IMR-90 (cell line): ENCODE results near the gene CXCL3. TPM values are rescaled to one million over a fixed set of nuclear protein-coding genes. Genes with fewer than 3 reads are reported as not detected.
A peak's percentile ranks its signal among the peaks of the same experiment; 100 is the strongest.

Experiments
- ATAC-seq: fragments of 200-7000 bp; cut with Tn5 transposase; 2 replicates; pipeline ENCODE4 v1.9.1; 2020; ENCODE audit warnings: low read depth, mild to moderate bottlenecking, moderate library complexity
- BruUV-seq: library from RNA; stranded (reverse); fragments of 400-500 nt; replicated peaks from 2 replicates; lab custom pipeline; 2021; lab: Mats Ljungman, UMichigan
- CTCF ChIA-PET: fragments of 300-600 bp; formaldehyde crosslinking; extraction: SDS; loops from one replicate; lab custom pipeline; 2021; ENCODE audit warnings: antibody characterized with exemption; lab: Yijun Ruan, JAX
- POLR2A ChIA-PET: fragments of 300-600 bp; sonication (Branson Sonifier 250); formaldehyde crosslinking; loops from one replicate; lab custom pipeline; 2022; ENCODE audit warnings: antibody characterized with exemption; ENCODE audit not compliant: unreplicated experiment; lab: Charles Lee
- DNase-seq: peaks from one replicate; pipeline ENCODE4 v3.0.0; 2013
- H2AFZ ChIP-seq: replicated peaks from 2 replicates; pipeline ENCODE3; 2013; ENCODE audit warnings: low read length, mild to moderate bottlenecking; ENCODE audit not compliant: poor library complexity
- H2AK5ac ChIP-seq: 2 replicates; pipeline ENCODE4 v1.6.1; 2013; ENCODE audit warnings: low read depth, low read length, inconsistent platforms
- H2AK9ac ChIP-seq: replicated peaks from 2 replicates; pipeline ENCODE3; 2013; ENCODE audit warnings: mild to moderate bottlenecking, low read depth, low read length, moderate library complexity; ENCODE audit not compliant: poor library complexity
- H2BK120ac ChIP-seq: 2 replicates; pipeline ENCODE4 v1.6.1; 2013; ENCODE audit warnings: low read depth, low read length, inconsistent platforms
- H2BK15ac ChIP-seq: 3 replicates; pipeline ENCODE4 v1.6.1; 2013; ENCODE audit warnings: low read depth, low read length, inconsistent platforms
- H2BK20ac ChIP-seq: 2 replicates; pipeline ENCODE4 v1.6.1; 2013; ENCODE audit warnings: low read depth, mild to moderate bottlenecking, inconsistent platforms, low read length, moderate library complexity
- H2BK5ac ChIP-seq: 2 replicates; pipeline ENCODE4 v1.6.1; 2013; ENCODE audit warnings: mild to moderate bottlenecking, low read depth, low read length, inconsistent platforms; ENCODE audit not compliant: poor library complexity, severe bottlenecking
- H3K14ac ChIP-seq: replicated peaks from 2 replicates; pipeline ENCODE4 v1.6.1; 2013; ENCODE audit warnings: low read depth, low read length, inconsistent platforms
- H3K18ac ChIP-seq: 2 replicates; pipeline ENCODE4 v1.6.1; 2013; ENCODE audit warnings: low read depth, low read length, control low read depth
- H3K23ac ChIP-seq: 2 replicates; pipeline ENCODE4 v1.6.1; 2013; ENCODE audit warnings: low read depth, low read length, inconsistent platforms
- H3K27ac ChIP-seq: 2 replicates; pipeline ENCODE4 v1.5.1; 2013; ENCODE audit warnings: mild to moderate bottlenecking, control low read depth, low read length; ENCODE audit not compliant: insufficient read depth
- H3K27me3 ChIP-seq: 2 replicates; pipeline ENCODE4 v1.6.1; 2013; ENCODE audit warnings: low read length; ENCODE audit not compliant: control insufficient read depth, insufficient read depth
- H3K36me3 ChIP-seq: 2 replicates; pipeline ENCODE4 v1.6.1; 2013; ENCODE audit warnings: low read length, mixed read lengths; ENCODE audit not compliant: control insufficient read depth, insufficient read depth
- H3K4ac ChIP-seq: 2 replicates; pipeline ENCODE4 v1.6.1; 2013; ENCODE audit warnings: low read depth, low read length, inconsistent platforms
- H3K4me1 ChIP-seq: 2 replicates; pipeline ENCODE4 v1.6.1; 2013; ENCODE audit warnings: low read length, mixed read lengths; ENCODE audit not compliant: control insufficient read depth, insufficient read depth
- H3K4me2 ChIP-seq: 2 replicates; pipeline ENCODE4 v1.6.1; 2013; ENCODE audit warnings: low read depth, mild to moderate bottlenecking, control low read depth, low read length, moderate library complexity
- H3K4me3 ChIP-seq: 2 replicates; pipeline ENCODE4 v1.5.1; 2013; ENCODE audit warnings: low read depth, mild to moderate bottlenecking, control low read depth, low read length, moderate library complexity; ENCODE audit not compliant: insufficient read depth
- H3K56ac ChIP-seq: 2 replicates; pipeline ENCODE4 v1.6.1; 2013; ENCODE audit warnings: low read length, inconsistent platforms; ENCODE audit not compliant: insufficient read depth; ENCODE audit errors: extremely low read depth
- H3K79me1 ChIP-seq, 2 experiments: 2 replicates each; pipeline ENCODE4 v1.6.1; 2013; ENCODE audit warnings: low read length in 2 of 2, inconsistent platforms in 1 of 2, low read depth in 1 of 2
- H3K9ac ChIP-seq: 2 replicates; pipeline ENCODE4 v1.6.1; 2013; ENCODE audit warnings: low read depth, low read length, control low read depth
- H3K9me1 ChIP-seq: 2 replicates; pipeline ENCODE4 v1.6.1; 2013; ENCODE audit warnings: low read length, inconsistent platforms; ENCODE audit not compliant: insufficient read depth
- H3K9me3 ChIP-seq: 2 replicates; pipeline ENCODE4 v1.6.1; 2013; ENCODE audit warnings: low read length; ENCODE audit not compliant: control insufficient read depth, insufficient read depth
- H4K20me1 ChIP-seq: 2 replicates; pipeline ENCODE4 v1.6.1; 2013; ENCODE audit warnings: low read length, inconsistent platforms; ENCODE audit not compliant: insufficient read depth
- H4K5ac ChIP-seq: 2 replicates; pipeline ENCODE4 v1.6.1; 2013; ENCODE audit warnings: mild to moderate bottlenecking, low read depth, low read length, control low read depth
- H4K8ac ChIP-seq, 2 experiments: 2 replicates each; pipeline ENCODE4 v1.6.1; 2013; ENCODE audit warnings: low read depth in 2 of 2, low read length in 2 of 2, control low read depth in 1 of 2, inconsistent platforms in 1 of 2
- H4K91ac ChIP-seq: 2 replicates; pipeline ENCODE4 v1.6.1; 2013; ENCODE audit warnings: low read depth, low read length, inconsistent platforms; ENCODE audit not compliant: insufficient read depth
- CEBPB ChIP-seq: IDR thresholded peaks from 2 replicates; pipeline ENCODE4 v1.6.1; 2012; ENCODE audit warnings: low read depth, low read length, improper control_type of control experiment
- CHD1 ChIP-seq: IDR thresholded peaks from 2 replicates; pipeline ENCODE4 v1.6.1; 2012; ENCODE audit warnings: low read depth, low read length, improper control_type of control experiment
- MAZ ChIP-seq: IDR thresholded peaks from 2 replicates; pipeline ENCODE4 v1.6.1; 2012; ENCODE audit warnings: low read depth, mild to moderate bottlenecking, low read length, improper control_type of control experiment, moderate library complexity, borderline replicate concordance
- MXI1 ChIP-seq: IDR thresholded peaks from 2 replicates; pipeline ENCODE4 v1.6.1; 2012; ENCODE audit warnings: low read depth, mild to moderate bottlenecking, low read length, moderate library complexity, borderline replicate concordance
- NFE2L2 ChIP-seq: fragments of 150-350 bp; IDR thresholded peaks from 2 replicates; pipeline ENCODE4 v1.6.1; 2016; ENCODE audit warnings: low read depth, mild to moderate bottlenecking, low read length
- RCOR1 ChIP-seq: IDR thresholded peaks from 2 replicates; pipeline ENCODE4 v1.6.1; 2012; ENCODE audit warnings: mild to moderate bottlenecking, low read length, improper control_type of control experiment; ENCODE audit not compliant: insufficient replicate concordance
- RFX5 ChIP-seq: IDR thresholded peaks from 2 replicates; pipeline ENCODE4 v1.8.0; 2012; ENCODE audit warnings: low read depth, mild to moderate bottlenecking, low read length, moderate library complexity
- WGBS, 2 experiments: methylation state at CpG; one replicate each; pipeline versions ENCODE4 v1.1.5 to v1.1.7; 2013; ENCODE audit warnings: missing lambda C conversion rate in 2 of 2; ENCODE audit not compliant: insufficient read length in 1 of 2; ENCODE audit errors: extremely low coverage in 2 of 2; 5-methylcytosine and 5-hydroxymethylcytosine counted together
- dilution Hi-C: fragments of 300-500 bp; cut with HindIII; formaldehyde crosslinking; loops from one replicate; pipeline ENCODE4 v1.14.3; 2018; ENCODE audit warnings: low sequenced_read_pairs; ENCODE audit not compliant: unreplicated experiment
- in situ Hi-C: fragments of 300-500 bp; cut with MboI; formaldehyde crosslinking; loops from 3 replicates; pipeline ENCODE4 v1.14.3; 2019; ENCODE audit warnings: low sequenced_read_pairs, inconsistent platforms, mixed read lengths
- intact Hi-C: fragments of 100-400 bp; cut with micrococcal nuclease; formaldehyde crosslinking; loops from 2 replicates; pipeline ENCODE4 v1.10.0; 2022
- polyA plus RNA-seq, 3 experiments: library from polyadenylated mRNA; depleted of rRNA; stranded (reverse); fragments of >200 nt; gene quantifications; 2 replicates each; pipeline ENCODE4 v1.2.3, GENCODE V29; 2012; ENCODE audit warnings: low replicate concordance in 1 of 3
- total RNA-seq: library from RNA; depleted of rRNA; stranded (reverse); fragments of >200 nt; gene quantifications from 2 replicates; pipeline ENCODE4 v1.2.3, GENCODE V29; 2012
- TF ChIP-seq, protein P1 (sequence below): conservative IDR thresholded peaks from 2 replicates; pipeline ENCODE4 v1.5.1; 2012; ENCODE audit warnings: mild to moderate bottlenecking, low read depth, low read length, improper control_type of control experiment
- TF ChIP-seq, protein P2 (sequence below): fragments of 150-350 bp; IDR thresholded peaks from 2 replicates; pipeline ENCODE4 v1.6.1; 2016; ENCODE audit warnings: low read depth, mild to moderate bottlenecking, low read length, moderate library complexity, borderline replicate concordance

The CXCL3 gene
- total and polyA plus RNA-seq, 2 of the 4 experiments (the other 2 are of a cell fraction) = 0.18 to 0.74 TPM

DNA sequence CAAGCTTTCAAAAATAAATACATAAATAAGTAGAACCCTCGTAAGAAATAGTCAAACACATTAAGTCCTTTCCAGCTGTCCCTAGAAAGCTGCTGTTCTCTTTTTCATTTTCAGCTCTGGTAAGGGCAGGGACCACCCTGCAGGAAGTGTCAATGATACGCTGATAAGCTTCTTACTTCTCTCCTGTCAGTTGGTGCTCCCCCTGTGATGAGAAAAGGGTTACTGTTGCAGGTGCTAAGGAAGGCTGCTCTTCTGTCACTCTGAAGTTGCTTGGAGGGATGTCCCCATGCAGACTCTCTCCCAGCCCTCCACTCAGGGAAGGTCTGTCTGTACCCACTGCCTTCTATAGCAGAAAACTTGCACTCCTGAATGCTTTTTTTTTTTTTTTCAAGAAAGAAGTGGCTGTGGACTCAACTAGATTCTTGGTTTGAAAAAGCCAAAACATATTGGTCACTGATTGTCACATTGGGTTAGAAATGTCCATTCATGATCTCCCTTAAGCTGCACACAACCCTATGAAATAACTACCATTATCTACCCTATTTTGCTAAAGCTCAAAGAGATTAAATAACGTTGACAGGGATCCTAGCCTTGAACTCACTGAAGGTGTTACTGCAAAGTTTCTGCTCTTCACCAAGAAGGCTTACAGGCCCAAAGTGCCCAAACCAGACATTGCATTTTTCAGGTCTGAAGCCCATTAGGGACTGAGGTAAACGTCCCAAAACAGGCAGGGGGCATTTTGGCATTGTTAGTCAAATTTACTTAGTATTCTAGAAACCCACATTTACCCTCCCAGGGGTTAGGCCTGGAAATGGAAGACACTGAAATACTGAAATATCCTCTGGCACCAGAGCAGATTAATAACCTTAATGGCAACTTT is 1.2 kb downstream of the CXCL3 start:
- H3K4me1 ChIP-seq = peaks cover 2% of the 10 kb centered on the region; the same call in 1 of the 2 replicates
- no peak overlapping the region for H2AK9ac ChIP-seq

More for the DNA sequence above, 1.2 kb downstream of the CXCL3 start:
- Histone ChIP-seq H4K5ac (no peak overlapping the region), H2BK15ac (no peak overlapping the region), H2AFZ (no peak overlapping the region), H4K20me1 (no peaks in the 10 kb centered on the region), H3K36me3 (no peaks in the 10 kb centered on the region), H2BK20ac (no peak overlapping the region), H3K14ac (no peak overlapping the region), H3K9me3 (no peaks in the 10 kb centered on the region), H3K4me2 (no peak overlapping the region), H2BK5ac (no peak overlapping the region), H3K9ac (peak overlapping the region; percentile 22; the same call in 1 of the 2 replicates), H3K23ac (no peak overlapping the region), H3K18ac (no peak overlapping the region), H3K56ac (no peak overlapping the region), H2AK5ac (no peak overlapping the region; the same call in 1 of the 2 replicates), H2BK120ac (no peak overlapping the region), H3K4me3 (no peak overlapping the region), H4K91ac (no peak overlapping the region), H3K27me3 (no peaks in the 10 kb centered on the region), H3K9me1 (0 out of 2 replicates have a peak, but pooled peaks cover 2% of the 10 kb centered on the region), H3K27ac (no peak overlapping the region), H3K4ac (no peak overlapping the region), H3K79me1 (no peaks in the 10 kb centered on the region; a peak in 1 of 4 replicates), H4K8ac (0 out of 4 replicates have a peak overlapping the region, but pooled peaks of 1 of the 2 experiments have one; percentile 51)
- 100% methylated on average over 1 of the region's 4 CpGs; no CpG with 5 or more reads in 1 of the 2 experiments for WGBS, 2 experiments
- ATAC-seq (no peak), DNase-seq (no peak)
- TF ChIP-seq, protein P1, sequence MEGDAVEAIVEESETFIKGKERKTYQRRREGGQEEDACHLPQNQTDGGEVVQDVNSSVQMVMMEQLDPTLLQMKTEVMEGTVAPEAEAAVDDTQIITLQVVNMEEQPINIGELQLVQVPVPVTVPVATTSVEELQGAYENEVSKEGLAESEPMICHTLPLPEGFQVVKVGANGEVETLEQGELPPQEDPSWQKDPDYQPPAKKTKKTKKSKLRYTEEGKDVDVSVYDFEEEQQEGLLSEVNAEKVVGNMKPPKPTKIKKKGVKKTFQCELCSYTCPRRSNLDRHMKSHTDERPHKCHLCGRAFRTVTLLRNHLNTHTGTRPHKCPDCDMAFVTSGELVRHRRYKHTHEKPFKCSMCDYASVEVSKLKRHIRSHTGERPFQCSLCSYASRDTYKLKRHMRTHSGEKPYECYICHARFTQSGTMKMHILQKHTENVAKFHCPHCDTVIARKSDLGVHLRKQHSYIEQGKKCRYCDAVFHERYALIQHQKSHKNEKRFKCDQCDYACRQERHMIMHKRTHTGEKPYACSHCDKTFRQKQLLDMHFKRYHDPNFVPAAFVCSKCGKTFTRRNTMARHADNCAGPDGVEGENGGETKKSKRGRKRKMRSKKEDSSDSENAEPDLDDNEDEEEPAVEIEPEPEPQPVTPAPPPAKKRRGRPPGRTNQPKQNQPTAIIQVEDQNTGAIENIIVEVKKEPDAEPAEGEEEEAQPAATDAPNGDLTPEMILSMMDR = no peak
- TF ChIP-seq CEBPB (no peak), RCOR1 (no peak), RFX5 (no peak), MAZ (no peak), CHD1 (no peak), NFE2L2 (no peak), MXI1 (no peak)
- TF ChIP-seq, protein P2, sequence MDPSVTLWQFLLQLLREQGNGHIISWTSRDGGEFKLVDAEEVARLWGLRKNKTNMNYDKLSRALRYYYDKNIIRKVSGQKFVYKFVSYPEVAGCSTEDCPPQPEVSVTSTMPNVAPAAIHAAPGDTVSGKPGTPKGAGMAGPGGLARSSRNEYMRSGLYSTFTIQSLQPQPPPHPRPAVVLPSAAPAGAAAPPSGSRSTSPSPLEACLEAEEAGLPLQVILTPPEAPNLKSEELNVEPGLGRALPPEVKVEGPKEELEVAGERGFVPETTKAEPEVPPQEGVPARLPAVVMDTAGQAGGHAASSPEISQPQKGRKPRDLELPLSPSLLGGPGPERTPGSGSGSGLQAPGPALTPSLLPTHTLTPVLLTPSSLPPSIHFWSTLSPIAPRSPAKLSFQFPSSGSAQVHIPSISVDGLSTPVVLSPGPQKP = no peak
- ChIA-PET POLR2A (no interaction called here), CTCF (interaction anchor here (0.6 to 1.4 kb wide), 8 partner anchors 17 to 307 kb away, joined by 3 to 9 read pairs (median 4); no protein-coding TSS in a partner anchor)
- intact Hi-C loops = loop anchor here (5.0 to 10.0 kb wide), 5 partner anchors 65 to 463 kb away; partner anchors contain the start of gene CXCL1
- in situ Hi-C loops = loop anchor here (10.0 kb wide), 1 partner anchor 373 kb away; no protein-coding TSS in a partner anchor
- BruUV-seq = no TSS peak
- dilution Hi-C loops = no loop called here
